ENCODE data around the gene GDPD1.

DNA sequence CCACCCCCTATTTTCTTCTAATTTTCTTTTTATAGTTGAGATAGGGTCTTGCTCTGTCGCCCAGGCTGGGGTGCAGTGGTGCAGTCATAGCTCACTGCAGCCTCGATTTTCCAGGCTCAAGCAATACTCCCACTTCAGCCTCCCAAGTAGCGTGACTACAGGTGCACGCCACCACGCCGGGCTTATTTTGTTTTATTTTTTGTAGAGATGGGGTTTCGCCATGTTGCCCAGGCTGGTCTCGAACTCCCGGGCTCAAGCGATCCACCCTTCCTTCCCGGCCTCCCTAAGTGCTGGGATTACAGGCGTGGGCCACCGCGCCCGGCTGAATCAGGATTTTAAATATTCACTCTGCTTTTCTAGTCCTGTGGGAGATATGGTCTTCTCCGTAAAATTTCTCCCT is 941 bp upstream of the GDPD1 start:
- TF ChIP-seq TAF1 (IDR thresholded peaks at IDR 0.05; ENCODE audit: borderline replicate concordance, low read depth, low read length), result no peak
- TF ChIP-seq POLR2A (IDR thresholded peaks at IDR 0.05; ENCODE audit: low read depth, low read length), result no peak
- TF ChIP-seq POLR2AphosphoS5 (IDR thresholded peaks at IDR 0.05; ENCODE audit: low read depth, low read length), result no peak

All from GM12892 (cell line).